HG02943 (cell line): ENCODE results near the gene EAF2.
"Not testable (repeated sequence)": the region's sequence is repeated elsewhere in the genome, so short reads cannot be mapped to it uniquely, and the experiment has no call there.

Experiments used
- ATAC-seq: cut with Tn5 transposase; IDR thresholded peaks from one replicate; pipeline ENCODE4 v1.9.1; 2021; ENCODE audit warnings: mild to moderate bottlenecking, low read depth, moderate library complexity; ENCODE audit not compliant: unreplicated experiment

Gene EAF2

GRCh38 chr3:121857778-121858177 lies 22.8 kb downstream of the EAF2 start:
- not testable (repeated sequence) for ATAC-seq

GRCh38 chr3:121863247-121863646 lies 28.2 kb downstream of the EAF2 start:
- ATAC-seq, result not testable (repeated sequence)

- no peak for ATAC-seq
Observed at GRCh38 chr3:121863801-121864200, 28.8 kb downstream of the EAF2 start.

GRCh38 chr3:121869736-121870135 lies 34.7 kb downstream of the EAF2 start:
- no peak for ATAC-seq

GRCh38 chr3:121870717-121871116 lies 35.7 kb downstream of the EAF2 start:
- no peak for ATAC-seq

DNA sequence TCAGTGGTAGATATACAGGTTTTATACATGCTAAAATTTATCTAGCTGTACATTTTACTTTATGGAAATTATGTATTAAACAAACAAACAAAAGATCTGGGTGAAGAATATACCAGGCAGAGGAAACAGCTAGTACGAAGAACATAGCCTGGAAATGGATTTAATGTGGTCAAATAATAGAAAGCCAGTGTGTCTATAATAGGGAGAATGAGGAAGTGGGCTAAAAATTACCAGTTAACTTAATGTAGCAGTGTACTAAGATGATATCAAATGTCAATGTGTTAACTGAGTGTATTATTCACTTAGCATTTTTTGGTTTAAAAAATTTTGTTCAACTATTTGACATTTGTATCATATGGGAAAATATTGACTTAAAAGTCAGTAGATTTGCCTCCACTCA lies 36.4 kb downstream of the EAF2 start:
- ATAC-seq, result no peak

- no peak for ATAC-seq
Observed at GRCh38 chr3:121878411-121878810, 43.4 kb downstream of the EAF2 start.

DNA sequence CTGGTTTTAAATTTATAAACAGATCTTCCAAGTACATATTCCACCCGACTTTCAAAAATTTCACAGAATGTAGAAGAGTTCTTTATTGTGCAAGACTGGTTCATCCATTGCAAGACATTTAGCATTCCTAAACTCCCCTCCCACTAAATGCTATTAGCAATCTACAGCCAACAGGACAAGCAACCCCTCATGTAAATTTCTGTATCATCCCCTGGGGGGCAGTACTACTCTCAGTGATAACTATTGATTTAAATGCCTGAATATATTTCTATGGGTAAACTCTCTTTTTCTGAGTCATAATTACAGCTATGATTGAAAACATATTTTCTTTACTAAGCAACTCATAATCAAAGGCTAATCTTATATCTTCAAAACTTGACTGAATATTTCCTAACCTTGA lies 48.5 kb downstream of the EAF2 start:
- no peak for ATAC-seq

DNA sequence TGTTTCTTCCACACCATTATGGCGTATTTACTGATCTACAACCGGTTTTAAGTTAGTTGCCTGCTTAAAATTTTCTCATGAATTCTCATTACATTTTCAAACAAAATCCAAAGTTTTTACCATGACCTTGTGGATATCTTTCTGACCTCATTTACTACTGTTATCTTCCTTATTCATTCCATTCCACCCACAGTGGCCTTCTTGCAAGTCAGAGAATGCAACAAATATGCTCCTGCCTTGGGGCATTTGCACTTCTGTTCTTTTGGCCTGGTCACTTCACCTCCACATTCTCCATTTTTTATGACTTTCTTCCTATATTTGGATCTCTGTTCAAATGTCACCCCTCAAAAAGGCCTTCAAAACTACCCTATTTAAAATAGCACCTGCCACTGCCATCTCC lies 50.4 kb downstream of the EAF2 start:
- ATAC-seq, result no peak

DNA sequence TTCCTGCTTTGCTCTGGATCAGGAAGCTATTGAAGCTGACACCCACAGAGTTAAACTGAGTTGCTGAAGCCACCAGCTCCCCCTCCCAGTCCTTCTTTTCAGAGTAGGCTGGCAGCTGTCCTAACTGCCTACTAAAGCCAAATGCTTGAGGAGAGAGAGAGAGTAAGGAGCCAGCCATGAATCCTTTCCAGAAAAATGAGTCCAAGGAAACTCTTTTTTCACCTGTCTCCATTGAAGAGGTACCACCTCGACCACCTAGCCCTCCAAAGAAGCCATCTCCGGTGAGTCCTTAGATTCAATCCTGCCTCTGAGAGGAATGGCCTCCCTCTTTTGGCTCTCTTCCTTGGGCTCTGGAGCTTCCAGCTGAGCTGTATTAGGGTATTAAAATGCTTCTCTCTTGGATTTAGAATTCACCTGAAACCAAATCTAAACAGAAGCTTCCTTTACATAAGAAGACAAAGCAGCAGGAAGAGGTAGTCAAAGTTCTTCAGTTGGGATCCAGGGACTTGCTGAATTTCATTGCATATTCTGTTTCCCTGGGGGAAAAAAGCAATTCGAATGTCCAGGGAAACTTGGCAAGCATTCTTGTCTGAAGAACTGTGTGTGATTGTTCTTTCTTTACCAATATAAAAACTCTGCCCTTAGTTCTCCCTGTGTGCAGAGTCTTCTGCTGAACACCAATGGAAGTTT lies 59.4 kb downstream of the EAF2 start, which contains the start of gene SLC15A2:
Gene SLC15A2 (plus strand): TSS at position 101 of the 690 bp plus-strand sequence. CDS start 76 bp downstream, at position 177.
- ATAC-seq, result no peak

DNA sequence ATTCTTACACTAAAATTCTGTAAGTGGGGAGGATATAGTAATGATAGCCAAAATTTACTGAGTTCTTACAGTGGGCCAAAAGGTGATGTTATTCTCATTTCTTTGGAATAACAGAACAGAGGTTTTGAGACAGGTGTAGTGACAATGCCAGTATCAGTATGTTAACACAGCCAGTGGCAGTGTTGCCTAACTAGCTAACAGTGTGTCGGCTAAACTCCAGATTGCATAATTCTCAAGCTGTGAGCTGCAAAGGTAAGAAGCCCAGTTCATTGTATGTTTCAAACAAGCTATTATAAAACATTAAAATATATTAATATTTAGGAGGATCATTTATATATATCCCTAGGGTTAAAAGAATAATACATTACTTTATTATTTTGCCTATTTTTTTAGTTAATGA lies 60.1 kb downstream of the EAF2 start:
- ATAC-seq, result no peak

DNA sequence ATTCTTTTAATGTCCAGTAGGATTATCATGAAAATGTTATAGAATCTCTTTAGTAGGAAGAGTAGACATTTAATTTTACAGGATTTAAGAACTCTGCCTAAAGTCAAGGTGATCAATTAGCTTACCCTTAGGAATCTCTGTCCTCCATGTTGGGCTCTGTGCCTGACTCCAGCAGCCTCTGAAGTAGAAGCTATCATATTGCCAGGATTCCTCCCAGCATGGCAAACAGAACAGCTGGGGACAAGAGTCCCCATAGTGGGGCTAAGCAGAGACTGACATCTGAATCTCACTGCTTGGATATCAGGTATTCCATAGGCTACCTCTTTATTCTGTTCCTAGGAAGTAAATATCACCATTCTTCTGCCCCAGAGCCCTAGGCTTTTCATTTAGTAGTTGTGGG lies 60.7 kb downstream of the EAF2 start:
- no peak for ATAC-seq

- no peak for ATAC-seq
Observed at GRCh38 chr3:121896823-121897222, 61.8 kb downstream of the EAF2 start.

DNA sequence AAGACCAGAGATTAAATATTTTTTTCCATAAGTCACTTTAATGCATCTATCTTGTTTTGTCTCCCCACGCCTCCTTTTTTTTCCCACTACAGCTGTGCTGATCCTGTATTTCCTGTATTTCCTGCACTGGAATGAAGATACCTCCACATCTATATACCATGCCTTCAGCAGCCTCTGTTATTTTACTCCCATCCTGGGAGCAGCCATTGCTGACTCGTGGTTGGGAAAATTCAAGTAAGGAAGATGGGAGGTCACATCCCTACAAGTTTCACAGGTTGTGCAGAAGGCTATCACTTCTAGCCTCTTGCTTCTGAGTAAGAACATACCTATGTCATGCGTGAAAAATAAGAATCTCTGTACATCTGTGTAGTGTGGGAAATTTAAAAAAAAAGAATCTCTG lies 62.3 kb downstream of the EAF2 start:
- ATAC-seq, result no peak

GRCh38 chr3:121913305-121913990 lies 78.4 kb downstream of the EAF2 start:
- no peak for ATAC-seq

DNA sequence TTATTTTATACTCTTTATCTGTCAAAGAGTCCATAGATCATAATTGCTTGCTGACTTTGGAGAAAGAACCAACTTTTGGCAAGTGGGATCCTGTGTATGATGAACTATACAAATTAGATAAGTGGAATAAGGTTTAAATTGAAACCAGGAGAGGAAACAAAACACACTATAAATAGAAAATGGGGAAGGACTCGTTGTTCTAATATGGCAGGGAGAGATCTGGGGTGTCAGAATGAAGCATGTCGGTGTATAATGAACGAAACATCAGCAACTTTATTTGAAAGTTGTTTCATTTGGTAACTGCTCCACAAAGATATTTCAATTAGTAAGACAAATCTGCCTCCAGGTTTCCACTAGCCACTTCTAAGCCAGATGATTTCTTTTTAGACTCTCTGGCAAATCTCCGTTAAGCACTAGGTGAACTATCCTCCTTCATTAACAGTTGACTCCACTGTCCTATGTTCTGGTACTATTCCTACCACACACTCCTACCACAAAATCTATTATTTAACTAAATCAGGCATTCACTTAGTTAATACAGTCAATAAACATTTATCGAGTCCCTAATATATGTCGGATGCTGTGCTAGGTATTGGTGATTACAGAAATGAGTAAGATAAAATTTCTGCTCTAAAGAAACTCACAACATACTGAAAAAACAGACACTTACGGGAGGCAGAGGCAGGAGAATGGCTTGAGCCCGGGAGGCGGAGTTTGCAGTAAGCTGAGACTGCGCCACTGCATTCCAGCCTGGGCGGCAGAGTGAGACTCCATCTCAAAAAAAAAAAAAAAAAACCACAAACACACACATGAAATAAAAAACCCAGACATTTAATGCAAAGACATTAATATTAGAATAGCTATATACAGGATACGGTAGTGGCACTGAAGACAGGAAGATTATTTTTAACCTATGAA lies 79.3 kb downstream of the EAF2 start:
- ATAC-seq, result no peak

DNA sequence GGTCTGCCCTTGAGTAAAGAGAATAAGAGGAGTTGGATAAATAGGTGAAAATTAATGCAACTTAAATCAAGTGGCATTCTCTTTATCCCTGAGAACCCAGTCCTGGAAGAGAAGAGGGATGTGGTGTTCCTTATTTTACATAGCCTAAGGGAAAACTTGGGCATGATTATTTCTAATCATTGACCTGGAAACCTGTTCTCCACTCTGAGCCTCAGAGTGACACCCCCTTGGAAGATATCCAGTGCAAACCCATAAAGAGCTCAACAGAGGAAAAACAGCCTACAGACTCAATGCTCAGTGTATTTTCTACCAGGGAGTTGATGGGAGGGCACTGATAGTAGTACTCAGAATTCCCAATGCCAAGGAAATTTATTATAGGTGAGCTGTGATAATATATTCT lies 81.2 kb downstream of the EAF2 start:
- no peak for ATAC-seq

GRCh38 chr3:121918779-121919483 lies 83.9 kb downstream of the EAF2 start:
- ATAC-seq, result no peak

DNA sequence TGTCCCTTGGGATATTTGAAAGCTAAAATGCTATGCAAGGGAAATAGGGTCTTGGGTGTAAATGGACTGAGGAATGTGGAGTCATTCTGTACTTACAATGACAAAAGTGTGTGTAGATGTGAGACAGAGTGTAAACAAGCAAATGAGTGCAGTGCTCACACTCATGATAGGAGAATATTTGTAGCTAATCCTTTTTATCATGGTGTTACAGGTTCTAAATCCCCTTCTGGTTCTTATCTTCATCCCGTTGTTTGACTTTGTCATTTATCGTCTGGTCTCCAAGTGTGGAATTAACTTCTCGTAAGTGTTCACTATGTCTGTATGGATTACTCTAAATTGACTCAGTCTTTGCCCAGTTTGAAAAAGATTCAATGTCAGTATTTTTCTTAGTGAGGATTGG lies 89.7 kb downstream of the EAF2 start:
- no peak for ATAC-seq

- no peak for ATAC-seq
Observed at GRCh38 chr3:121926380-121926779, 91.4 kb downstream of the EAF2 start.
